GM12892 (cell line): ENCODE data around the gene ABHD16B. TPM values are rescaled to one million over a fixed set of nuclear protein-coding genes. Genes with fewer than 3 reads are reported as not detected.

ENCODE experiments used
- DNase-seq: peaks from one replicate; pipeline ENCODE4 v3.0.0; 2011; ENCODE audit not compliant: insufficient read length
- FAIRE-seq: peaks from 2 replicates; lab custom pipeline; 2011; peaks lifted over from hg19 to GRCh38; lab: Jason Lieb, UNC
- POLR2A ChIP-seq: IDR thresholded peaks from 2 replicates; pipeline ENCODE4 v1.6.1; 2011; ENCODE audit warnings: low read depth, low read length, control low read depth
- POLR2AphosphoS5 ChIP-seq: IDR thresholded peaks from 2 replicates; pipeline ENCODE4 v1.6.1; 2011; ENCODE audit warnings: low read depth, low read length, control low read depth
- TAF1 ChIP-seq: IDR thresholded peaks from 2 replicates; pipeline ENCODE4 v1.6.1; 2011; ENCODE audit warnings: low read depth, mild to moderate bottlenecking, control low read depth, low read length, borderline replicate concordance
- polyA plus RNA-seq: library from polyadenylated mRNA; unstranded; fragments of >200 nt; gene quantifications from one replicate; pipeline ENCODE4 v1.2.1, GENCODE V29; 2012; ENCODE audit warnings: missing spikeins, inconsistent platforms; ENCODE audit not compliant: missing spikeins

The ABHD16B gene
- not detected for polyA plus RNA-seq

- TF ChIP-seq POLR2A (no peak), POLR2AphosphoS5 (no peak), TAF1 (no peak)
- no peak for FAIRE-seq
- no peak for DNase-seq
These were observed at the start of gene ABHD16B for GRCh38 chr20:63861365-63861934. Gene ABHD16B (plus strand): TSS chr20:63861498. CDS start chr20:63861541, 43 bp downstream.

GRCh38 chr20:63814891-63815614 lies 46.2 kb upstream of the ABHD16B start:
- DNase-seq (no peak), FAIRE-seq (no peak)
- no peak for TF ChIP-seq POLR2AphosphoS5
- no peak for TF ChIP-seq TAF1
- TF ChIP-seq POLR2A, result no peak

- FAIRE-seq (no peak), DNase-seq (no peak)
- TF ChIP-seq POLR2AphosphoS5, result no peak
- no peak for TF ChIP-seq TAF1
- TF ChIP-seq POLR2A, result no peak
These were observed 45.6 kb upstream of the ABHD16B start for GRCh38 chr20:63815615-63816253.

GRCh38 chr20:63819224-63819921 lies 41.9 kb upstream of the ABHD16B start:
- FAIRE-seq (no peak), DNase-seq (no peak)
- TF ChIP-seq POLR2AphosphoS5 (no peak), POLR2A (no peak), TAF1 (no peak)

- TF ChIP-seq POLR2AphosphoS5 (no peak), POLR2A (no peak)
- FAIRE-seq (no peak), DNase-seq (no peak)
These were observed 39.5 kb upstream of the ABHD16B start for GRCh38 chr20:63821811-63822210.

- no peak for DNase-seq
- no peak for FAIRE-seq
- TF ChIP-seq POLR2A (no peak), POLR2AphosphoS5 (no peak), TAF1 (no peak)
These were observed 39.0 kb upstream of the ABHD16B start for GRCh38 chr20:63822276-63822696.

- no peak for FAIRE-seq
- no peak for DNase-seq
- TF ChIP-seq POLR2A, result no peak
- TF ChIP-seq POLR2AphosphoS5, result no peak
- no peak for TF ChIP-seq TAF1
These were observed 37.5 kb upstream of the ABHD16B start for GRCh38 chr20:63823691-63824311.

GRCh38 chr20:63825331-63826118 lies 35.8 kb upstream of the ABHD16B start:
- no peak for DNase-seq
- no peak for TF ChIP-seq POLR2AphosphoS5
- TF ChIP-seq POLR2A, result no peak
- TF ChIP-seq TAF1, result no peak
- no peak for FAIRE-seq

GRCh38 chr20:63826753-63827152 lies 34.5 kb upstream of the ABHD16B start:
- FAIRE-seq (no peak), DNase-seq (no peak)
- TF ChIP-seq TAF1 (no peak), POLR2AphosphoS5 (no peak), POLR2A (no peak)

GRCh38 chr20:63828124-63828523 lies 33.2 kb upstream of the ABHD16B start:
- FAIRE-seq (no peak), DNase-seq (no peak)
- TF ChIP-seq TAF1 (no peak), POLR2AphosphoS5 (no peak), POLR2A (no peak)

- FAIRE-seq (no peak), DNase-seq (no peak)
- no peak for TF ChIP-seq POLR2AphosphoS5
- TF ChIP-seq TAF1, result no peak
- TF ChIP-seq POLR2A, result no peak
These were observed 32.8 kb upstream of the ABHD16B start for GRCh38 chr20:63828545-63828944.
